ENCODE measurements around the gene ZBTB7C.

ZBTB7C gene

DNA sequence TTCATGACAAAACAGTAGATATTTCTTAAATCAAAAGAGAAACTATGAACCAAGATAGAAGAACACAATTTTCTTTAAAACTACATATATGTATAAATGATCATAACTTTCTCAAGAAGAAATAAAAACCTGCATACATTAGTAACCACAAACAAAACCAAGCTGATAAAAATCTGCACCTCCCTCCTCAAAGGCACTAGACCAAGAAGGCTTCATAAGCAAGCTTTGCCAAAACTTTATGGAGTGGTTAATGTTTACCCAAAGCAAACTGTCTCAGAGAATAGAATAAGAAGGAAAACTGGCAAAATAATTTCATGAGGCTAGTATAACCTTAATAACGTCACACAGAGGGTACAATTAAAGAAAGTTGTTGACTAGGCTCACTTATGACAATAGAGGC is 138.3 kb downstream of the ZBTB7C start:
- peaks cover 4% of the 10 kb centered on the region for H3K4me1 ChIP-seq (ENCODE audit: insufficient read depth, low read length, poor library complexity, severe bottlenecking)
- H3K9ac ChIP-seq (ENCODE audit: low read depth, low read length, poor library complexity, severe bottlenecking): no peak overlapping the region
- no peaks in the 10 kb centered on the region for H3K9me2 ChIP-seq (replicated peaks; ENCODE audit: low read depth, low read length)
- H3K79me2 ChIP-seq (ENCODE audit: insufficient read depth, low read length): no peaks in the 10 kb centered on the region
- no peaks in the 10 kb centered on the region for H3K27me3 ChIP-seq (ENCODE audit: insufficient read depth, low read length, poor library complexity, severe bottlenecking)
- H4K20me1 ChIP-seq (ENCODE audit: insufficient read depth, low read length, poor library complexity, severe bottlenecking): no peaks in the 10 kb centered on the region
- no peaks in the 10 kb centered on the region; the same call in 1 of the 2 replicates for H3K9me3 ChIP-seq (ENCODE audit: insufficient read depth, low read depth, low read length)
- no peak overlapping the region for H3K4me3 ChIP-seq (ENCODE audit: low read length, poor library complexity, severe bottlenecking)
- H3K36me3 ChIP-seq (ENCODE audit: insufficient read depth, low read length): no peaks in the 10 kb centered on the region
- H2AFZ ChIP-seq (ENCODE audit: low read length): no peak overlapping the region
- H3K4me2 ChIP-seq (ENCODE audit: low read depth, low read length, poor library complexity, severe bottlenecking): no peak overlapping the region
- H3F3A ChIP-seq (ENCODE audit: low read depth): no peaks in the 10 kb centered on the region
- TF ChIP-seq, protein P1, sequence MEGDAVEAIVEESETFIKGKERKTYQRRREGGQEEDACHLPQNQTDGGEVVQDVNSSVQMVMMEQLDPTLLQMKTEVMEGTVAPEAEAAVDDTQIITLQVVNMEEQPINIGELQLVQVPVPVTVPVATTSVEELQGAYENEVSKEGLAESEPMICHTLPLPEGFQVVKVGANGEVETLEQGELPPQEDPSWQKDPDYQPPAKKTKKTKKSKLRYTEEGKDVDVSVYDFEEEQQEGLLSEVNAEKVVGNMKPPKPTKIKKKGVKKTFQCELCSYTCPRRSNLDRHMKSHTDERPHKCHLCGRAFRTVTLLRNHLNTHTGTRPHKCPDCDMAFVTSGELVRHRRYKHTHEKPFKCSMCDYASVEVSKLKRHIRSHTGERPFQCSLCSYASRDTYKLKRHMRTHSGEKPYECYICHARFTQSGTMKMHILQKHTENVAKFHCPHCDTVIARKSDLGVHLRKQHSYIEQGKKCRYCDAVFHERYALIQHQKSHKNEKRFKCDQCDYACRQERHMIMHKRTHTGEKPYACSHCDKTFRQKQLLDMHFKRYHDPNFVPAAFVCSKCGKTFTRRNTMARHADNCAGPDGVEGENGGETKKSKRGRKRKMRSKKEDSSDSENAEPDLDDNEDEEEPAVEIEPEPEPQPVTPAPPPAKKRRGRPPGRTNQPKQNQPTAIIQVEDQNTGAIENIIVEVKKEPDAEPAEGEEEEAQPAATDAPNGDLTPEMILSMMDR (conservative IDR thresholded peaks at IDR 0.05; ENCODE audit: low read length): no peak
- no peak for TF ChIP-seq EZH2phosphoT487 (IDR thresholded peaks at IDR 0.05; ENCODE audit: borderline replicate concordance)

DNA sequence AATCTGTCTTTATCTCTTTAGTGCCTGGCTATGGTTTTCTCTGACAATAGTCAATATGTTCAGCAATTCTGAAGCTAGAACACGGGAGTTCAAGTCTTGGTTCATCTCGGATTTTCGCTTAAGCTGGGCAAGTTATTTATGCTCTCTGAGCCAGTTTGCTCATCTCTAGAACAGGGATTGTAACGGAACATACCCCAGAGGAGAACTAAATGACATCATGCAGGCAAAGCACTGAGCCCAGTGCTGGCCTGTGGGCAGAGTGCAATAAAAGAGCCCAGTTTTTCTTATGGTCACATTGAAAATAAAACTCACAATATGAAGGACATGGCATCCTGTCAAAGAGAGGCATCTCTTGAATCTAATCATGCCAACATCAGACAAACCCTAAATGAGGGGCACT is 143.9 kb downstream of the ZBTB7C start:
- H3K27me3 ChIP-seq (ENCODE audit: insufficient read depth, low read length, poor library complexity, severe bottlenecking): no peaks in the 10 kb centered on the region
- no peaks in the 10 kb centered on the region for H3K9me2 ChIP-seq (replicated peaks; ENCODE audit: low read depth, low read length)
- H3K4me2 ChIP-seq (ENCODE audit: low read depth, low read length, poor library complexity, severe bottlenecking): no peak overlapping the region
- H4K20me1 ChIP-seq (ENCODE audit: insufficient read depth, low read length, poor library complexity, severe bottlenecking): no peaks in the 10 kb centered on the region
- H3K79me2 ChIP-seq (ENCODE audit: insufficient read depth, low read length): no peaks in the 10 kb centered on the region
- no peaks in the 10 kb centered on the region for H3K4me1 ChIP-seq (ENCODE audit: insufficient read depth, low read length, poor library complexity, severe bottlenecking)
- no peak for TF ChIP-seq EZH2phosphoT487 (IDR thresholded peaks at IDR 0.05; ENCODE audit: borderline replicate concordance)
- TF ChIP-seq, protein P1 (conservative IDR thresholded peaks at IDR 0.05; ENCODE audit: low read length): no peak
- H3K4me3 ChIP-seq (ENCODE audit: low read length, poor library complexity, severe bottlenecking): no peak overlapping the region
- H3K9me3 ChIP-seq (ENCODE audit: insufficient read depth, low read depth, low read length): no peaks in the 10 kb centered on the region; the same call in 1 of the 2 replicates
- no peaks in the 10 kb centered on the region for H3K36me3 ChIP-seq (ENCODE audit: insufficient read depth, low read length)
- no peak overlapping the region for H2AFZ ChIP-seq (ENCODE audit: low read length)
- no peaks in the 10 kb centered on the region for H3F3A ChIP-seq (ENCODE audit: low read depth)
- no peak overlapping the region for H3K9ac ChIP-seq (ENCODE audit: low read depth, low read length, poor library complexity, severe bottlenecking)

DNA sequence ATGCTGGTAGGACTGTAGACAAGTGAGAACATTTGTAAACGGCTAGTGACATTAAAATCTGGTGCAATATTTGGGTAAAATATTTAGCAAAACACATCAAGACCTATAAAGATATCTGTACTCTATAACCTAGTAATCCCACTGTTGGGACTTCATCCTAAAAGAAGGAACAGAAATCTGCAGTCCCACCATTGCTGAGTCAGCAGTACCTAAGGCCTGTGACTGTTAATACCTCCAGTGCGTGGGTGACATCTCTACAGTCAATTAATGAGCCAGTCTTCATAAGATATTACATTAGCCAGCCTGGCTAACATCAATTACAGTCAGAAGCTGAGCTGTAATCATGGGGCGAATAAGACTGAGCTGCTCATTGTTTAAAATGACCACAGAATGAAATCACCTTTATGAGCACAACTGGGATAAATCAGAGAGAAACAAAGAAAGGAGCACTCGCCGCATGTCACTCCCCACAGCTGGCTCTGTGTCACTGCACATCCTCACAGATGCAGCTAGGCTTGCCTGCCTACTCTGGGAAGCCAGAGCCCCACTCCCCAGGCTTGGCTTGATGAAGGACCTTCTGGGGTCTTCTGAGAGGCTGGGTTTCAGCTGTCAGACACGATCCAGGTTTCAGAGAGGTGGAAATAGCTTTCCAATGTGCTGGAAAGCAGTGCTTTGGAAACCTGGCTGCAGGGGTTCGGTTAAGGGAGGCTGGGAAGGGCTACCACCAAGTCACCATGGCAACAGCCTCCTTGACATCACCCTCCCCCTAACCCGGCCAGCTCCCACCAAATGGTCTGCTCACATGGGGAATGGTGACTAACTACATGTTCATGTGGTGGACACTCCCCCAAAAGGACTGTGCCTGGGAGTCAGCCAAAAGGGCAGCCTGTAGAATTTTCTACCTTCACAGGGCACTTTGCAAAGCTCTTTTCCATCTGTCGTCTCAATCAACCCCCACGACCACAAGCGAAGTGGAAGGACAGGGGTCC is 145.0 kb downstream of the ZBTB7C start:
- no peak overlapping the region for H2AFZ ChIP-seq (ENCODE audit: low read length)
- H3K9me2 ChIP-seq (replicated peaks; ENCODE audit: low read depth, low read length): no peaks in the 10 kb centered on the region
- H3K9ac ChIP-seq (ENCODE audit: low read depth, low read length, poor library complexity, severe bottlenecking): no peak overlapping the region
- H3K79me2 ChIP-seq (ENCODE audit: insufficient read depth, low read length): no peaks in the 10 kb centered on the region
- no peaks in the 10 kb centered on the region for H3F3A ChIP-seq (ENCODE audit: low read depth)
- H3K27me3 ChIP-seq (ENCODE audit: insufficient read depth, low read length, poor library complexity, severe bottlenecking): no peaks in the 10 kb centered on the region
- TF ChIP-seq EZH2phosphoT487 (IDR thresholded peaks at IDR 0.05; ENCODE audit: borderline replicate concordance): no peak
- TF ChIP-seq, protein P1 (conservative IDR thresholded peaks at IDR 0.05; ENCODE audit: low read length): no peak
- no peak overlapping the region for H3K4me2 ChIP-seq (ENCODE audit: low read depth, low read length, poor library complexity, severe bottlenecking)
- H3K4me1 ChIP-seq (ENCODE audit: insufficient read depth, low read length, poor library complexity, severe bottlenecking): no peaks in the 10 kb centered on the region
- no peaks in the 10 kb centered on the region for H4K20me1 ChIP-seq (ENCODE audit: insufficient read depth, low read length, poor library complexity, severe bottlenecking)
- no peaks in the 10 kb centered on the region for H3K36me3 ChIP-seq (ENCODE audit: insufficient read depth, low read length)
- no peak overlapping the region for H3K4me3 ChIP-seq (ENCODE audit: low read length, poor library complexity, severe bottlenecking)
- H3K9me3 ChIP-seq (ENCODE audit: insufficient read depth, low read depth, low read length): no peaks in the 10 kb centered on the region; the same call in 1 of the 2 replicates

Data from Loucy (cell line).